Measurements from ENCODE around the gene IFT57.
"Not testable (repeated sequence)": the region's sequence is repeated elsewhere in the genome, so short reads cannot be mapped to it uniquely, and the experiment has no call there.

Gene IFT57

GRCh38 chr3:108221911-108222852 lies at the start of gene IFT57:
Gene IFT57, minus strand, starts transcription at chr3:108222424. Its CDS starts 102 bp downstream, at chr3:108222322.
- Histone ChIP-seq H3K9ac (ENCODE audit: low read length) (peak within 1 kb of the TSS; percentile 89), H3F3A (ENCODE audit: insufficient read depth, low read length) (peaks cover 10% of the 10 kb centered on the region; the same call in 1 of the 2 replicates), H3K79me2 (ENCODE audit: low read length) (no peaks in the 10 kb centered on the region), H3K27ac (ENCODE audit: low read length) (peak within 1 kb of the TSS; percentile 56; the same call in 1 of the 2 replicates), H3K4me3 (ENCODE audit: low read length) (peak within 1 kb of the TSS; percentile 84), H3K4me1 (ENCODE audit: low read length) (peaks cover 16% of the 10 kb centered on the region), H3K4me2 (ENCODE audit: low read depth, low read length) (peak within 1 kb of the TSS; percentile 78), H3K36me3 (replicated peaks; ENCODE audit: insufficient read depth, low read length) (no peaks in the 10 kb centered on the region), H3K27me3 (replicated peaks; ENCODE audit: insufficient read depth, low read length) (no peaks in the 10 kb centered on the region), H2AFZ (ENCODE audit: low read length) (peak within 1 kb of the TSS; percentile 90), H3K9me3 (replicated peaks; ENCODE audit: insufficient read depth, low read length) (no peaks in the 10 kb centered on the region), H3K9me2 (replicated peaks; ENCODE audit: insufficient read depth, low read length) (no peaks in the 10 kb centered on the region), H4K20me1 (ENCODE audit: insufficient read depth, low read length) (no peaks in the 10 kb centered on the region)
- peak; percentile 97 for DNase-seq
- TF ChIP-seq EZH2 (optimal IDR thresholded peaks at IDR 0.05; ENCODE audit: low read depth, low read length) (no peak), EZH2phosphoT487 (IDR thresholded peaks at IDR 0.05; ENCODE audit: low read length) (no peak), CTCF (IDR thresholded peaks at IDR 0.05; ENCODE audit: low read length) (no peak)

- no peak for DNase-seq
- no peaks in the 10 kb centered on the region for H3K36me3 ChIP-seq (replicated peaks; ENCODE audit: insufficient read depth, low read length)
Observed at GRCh38 chr3:108271626-108272025, 49.4 kb upstream of the IFT57 start.

GRCh38 chr3:108268235-108268634 lies 46.0 kb upstream of the IFT57 start:
- H3K27me3 ChIP-seq (replicated peaks; ENCODE audit: insufficient read depth, low read length); H3K36me3 ChIP-seq (replicated peaks; ENCODE audit: insufficient read depth, low read length); H3K9me2 ChIP-seq (replicated peaks; ENCODE audit: insufficient read depth, low read length); H3K79me2 ChIP-seq (ENCODE audit: low read length); DNase-seq; H3K4me3 ChIP-seq (ENCODE audit: low read length); H3F3A ChIP-seq (ENCODE audit: insufficient read depth, low read length); H2AFZ ChIP-seq (ENCODE audit: low read length); H3K9ac ChIP-seq (ENCODE audit: low read length); H3K27ac ChIP-seq (ENCODE audit: low read length); H4K20me1 ChIP-seq (ENCODE audit: insufficient read depth, low read length); H3K9me3 ChIP-seq (replicated peaks; ENCODE audit: insufficient read depth, low read length); H3K4me2 ChIP-seq (ENCODE audit: low read depth, low read length); H3K4me1 ChIP-seq (ENCODE audit: low read length): not testable (repeated sequence)

More at GRCh38 chr3:108271626-108272025, 49.4 kb upstream of the IFT57 start:
- Histone ChIP-seq H3K27me3 (replicated peaks; ENCODE audit: insufficient read depth, low read length) (no peaks in the 10 kb centered on the region), H3K79me2 (ENCODE audit: low read length) (no peaks in the 10 kb centered on the region), H3K9me2 (replicated peaks; ENCODE audit: insufficient read depth, low read length) (no peaks in the 10 kb centered on the region), H3K4me2 (ENCODE audit: low read depth, low read length) (no peak overlapping the region), H3K27ac (ENCODE audit: low read length) (no peak overlapping the region), H3K9me3 (replicated peaks; ENCODE audit: insufficient read depth, low read length) (no peaks in the 10 kb centered on the region), H3K4me3 (ENCODE audit: low read length) (no peak overlapping the region), H3F3A (ENCODE audit: insufficient read depth, low read length) (no peaks in the 10 kb centered on the region), H3K9ac (ENCODE audit: low read length) (no peak overlapping the region), H4K20me1 (ENCODE audit: insufficient read depth, low read length) (no peaks in the 10 kb centered on the region), H3K4me1 (ENCODE audit: low read length) (no peaks in the 10 kb centered on the region), H2AFZ (ENCODE audit: low read length) (no peak overlapping the region)
- TF ChIP-seq EZH2 (optimal IDR thresholded peaks at IDR 0.05; ENCODE audit: low read depth, low read length) (no peak), CTCF (IDR thresholded peaks at IDR 0.05; ENCODE audit: low read length) (no peak), EZH2phosphoT487 (IDR thresholded peaks at IDR 0.05; ENCODE audit: low read length) (no peak)

GRCh38 chr3:108264534-108265298 lies 42.5 kb upstream of the IFT57 start:
- peak; percentile 6 for DNase-seq
- Histone ChIP-seq H2AFZ (ENCODE audit: low read length) (0 out of 2 replicates have a peak overlapping the region, but pooled peaks have one; percentile 12), H3K27ac (ENCODE audit: low read length) (peak overlapping the region; percentile 45; the same call in 1 of the 2 replicates)
- not testable (repeated sequence) for H3K4me1 ChIP-seq (ENCODE audit: low read length); H3K9me2 ChIP-seq (replicated peaks; ENCODE audit: insufficient read depth, low read length); H3K27me3 ChIP-seq (replicated peaks; ENCODE audit: insufficient read depth, low read length); H3K79me2 ChIP-seq (ENCODE audit: low read length); H3K9me3 ChIP-seq (replicated peaks; ENCODE audit: insufficient read depth, low read length); H3K9ac ChIP-seq (ENCODE audit: low read length); H3F3A ChIP-seq (ENCODE audit: insufficient read depth, low read length); H4K20me1 ChIP-seq (ENCODE audit: insufficient read depth, low read length); H3K4me2 ChIP-seq (ENCODE audit: low read depth, low read length); H3K4me3 ChIP-seq (ENCODE audit: low read length); H3K36me3 ChIP-seq (replicated peaks; ENCODE audit: insufficient read depth, low read length)
